GM12878 (cell line): ENCODE data around the gene PHF8. TPM values are rescaled to one million over a fixed set of nuclear protein-coding genes. Genes with fewer than 3 reads are reported as not detected.

Experiments used
- ATAC-seq: fragments of 200-7000 bp; cut with Tn5 transposase; 3 replicates; pipeline ENCODE4 v1.9.1; 2020; ENCODE audit warnings: mild to moderate bottlenecking, moderate library complexity
- BruUV-seq: library from RNA; stranded (reverse); fragments of 400-500 nt; replicated peaks from 2 replicates; lab custom pipeline; 2021; lab: Mats Ljungman, UMichigan
- CTCF ChIA-PET: fragments of 300-600 bp; sonication (Branson Sonifier 250); formaldehyde crosslinking; extraction: SDS; loops from one replicate; lab custom pipeline; 2021; ENCODE audit warnings: inconsistent platforms; lab: Yijun Ruan, JAX
- POLR2A ChIA-PET: fragments of 350-600 bp; formaldehyde crosslinking; extraction: SDS; loops from one replicate; lab custom pipeline; 2021; ENCODE audit warnings: inconsistent platforms; lab: Charles Lee
- RAD21 ChIA-PET: fragments of 300-600 bp; sonication (Branson Sonifier 250); formaldehyde crosslinking; loops from one replicate; lab custom pipeline; 2023; ENCODE audit warnings: antibody characterized with exemption; ENCODE audit not compliant: unreplicated experiment; lab: Charles Lee
- SMC1A ChIA-PET: fragments of 300-600 bp; sonication (Branson Sonifier 250); formaldehyde crosslinking; loops from one replicate; lab custom pipeline; 2023; ENCODE audit not compliant: unreplicated experiment, uncharacterized antibody; lab: Charles Lee
- DNase-seq: peaks from one replicate; pipeline ENCODE4 v3.0.0-alpha.2; 2011; ENCODE audit warnings: low read depth, low spot score
- FAIRE-seq: peaks from 3 replicates; lab custom pipeline; 2011; peaks lifted over from hg19 to GRCh38; lab: Jason Lieb, UNC
- H2AFZ ChIP-seq: 2 replicates; pipeline ENCODE4 v1.6.0; 2011; ENCODE audit warnings: low read depth, low read length, control low read depth; ENCODE audit not compliant: control insufficient read depth
- H3K27ac ChIP-seq: 2 replicates; pipeline ENCODE4 v1.5.1; 2011; ENCODE audit warnings: control low read depth; ENCODE audit not compliant: control insufficient read depth, insufficient read depth
- H3K27me3 ChIP-seq, 2 experiments: replicated peaks in 1 of 2; 2 replicates each; pipeline versions ENCODE4 v1.6.0 to v1.6.1; 2011; ENCODE audit warnings: low read length in 1 of 2; ENCODE audit not compliant: control insufficient read depth in 2 of 2, insufficient read depth in 2 of 2
- H3K36me3 ChIP-seq, 2 experiments: 2 replicates each; pipeline ENCODE4 v1.5.1; 2011; ENCODE audit warnings: low read length in 1 of 2; ENCODE audit not compliant: control insufficient read depth in 2 of 2, insufficient read depth in 2 of 2
- H3K4me1 ChIP-seq: 2 replicates; pipeline ENCODE4 v1.6.1; 2011; ENCODE audit warnings: mild to moderate bottlenecking, low read length, moderate library complexity, mixed read lengths; ENCODE audit not compliant: control insufficient read depth, insufficient read depth
- H3K4me2 ChIP-seq: 2 replicates; pipeline ENCODE4 v1.6.0; 2011; ENCODE audit warnings: control low read depth; ENCODE audit not compliant: control insufficient read depth, insufficient read depth
- H3K4me3 ChIP-seq: fragments of 200-600 bp; sonication (generic); 2 replicates; pipeline ENCODE4 v1.5.1; 2016
- H3K79me2 ChIP-seq: 2 replicates; pipeline ENCODE4 v1.6.0; 2011; ENCODE audit warnings: low read length; ENCODE audit not compliant: control insufficient read depth, insufficient read depth
- H3K9ac ChIP-seq: 2 replicates; pipeline ENCODE4 v1.8.0; 2011; ENCODE audit warnings: low read length, control low read depth, mixed read lengths; ENCODE audit not compliant: control insufficient read depth, insufficient read depth
- H3K9me3 ChIP-seq: replicated peaks from 3 replicates; pipeline ENCODE4 v1.5.1; 2011; ENCODE audit warnings: mild to moderate bottlenecking, low read length; ENCODE audit not compliant: control insufficient read depth, insufficient read depth
- H4K20me1 ChIP-seq: 2 replicates; pipeline ENCODE4 v1.6.0; 2011; ENCODE audit not compliant: control insufficient read depth, insufficient read depth
- CBX3 ChIP-seq: fragments of 200-600 bp; sonication (generic); IDR thresholded peaks from 2 replicates; pipeline ENCODE4 v1.6.1; 2016; ENCODE audit warnings: low read depth, borderline replicate concordance
- DPF2 ChIP-seq: fragments of 450-650 bp; IDR thresholded peaks from 2 replicates; pipeline ENCODE4 v1.6.1; 2017; ENCODE audit warnings: mild to moderate bottlenecking
- JUNB ChIP-seq: IDR thresholded peaks from 2 replicates; pipeline ENCODE4 v1.6.1; 2016; ENCODE audit warnings: antibody characterized with exemption, mild to moderate bottlenecking
- PML ChIP-seq: IDR thresholded peaks from 2 replicates; pipeline ENCODE4 v1.6.1; 2012; ENCODE audit warnings: low read length, inconsistent platforms
- RFX5 ChIP-seq: IDR thresholded peaks from 2 replicates; pipeline ENCODE4 v1.6.1; 2011; ENCODE audit warnings: low read depth, low read length, improper control_type of control experiment
- TAF1 ChIP-seq: IDR thresholded peaks from 2 replicates; pipeline ENCODE4 v1.6.1; 2011; ENCODE audit warnings: mild to moderate bottlenecking, low read depth, low read length, borderline replicate concordance
- ZNF384 ChIP-seq: IDR thresholded peaks from 2 replicates; pipeline ENCODE4 v1.6.1; 2012; ENCODE audit warnings: low read depth, mild to moderate bottlenecking, low read length, improper control_type of control experiment, borderline replicate concordance
- WGBS: methylation state at CpG from one replicate; pipeline ENCODE4 v1.1.6; 2016; ENCODE audit warnings: low lambda C conversion rate; ENCODE audit not compliant: insufficient replicate concordance, insufficient coverage; ENCODE audit errors: missing lambda C conversion rate; 5-methylcytosine and 5-hydroxymethylcytosine counted together
- in situ Hi-C: fragments of 300-500 bp; cut with MboI; formaldehyde crosslinking; loops from 9 replicates; pipeline ENCODE4 v1.14.3; 2018; ENCODE audit warnings: mixed read lengths
- intact Hi-C: fragments of 100-400 bp; cut with micrococcal nuclease; formaldehyde crosslinking; loops from one replicate; pipeline ENCODE4 v1.14.2; 2022; ENCODE audit not compliant: unreplicated experiment
- polyA plus RNA-seq, 11 experiments: library from polyadenylated mRNA; depleted of rRNA in 4 of 11; unstranded in 6 of 11; stranded (reverse) in 5 of 11; fragments of >200 nt; fragmentation: Nextera tagmentation in 4 of 11; fragmentation: Illumina TruSeq in 1 of 11; extraction: Ambion mirVana in 4 of 11; extraction: Trizol in 1 of 11; gene quantifications; 1 replicate in 1 of 11; 2 replicates in 10 of 11; pipeline versions ENCODE4 v1.2.1 to v1.2.3, GENCODE V29; 2011 to 2016; ENCODE audit warnings: inconsistent platforms in 2 of 11, missing spikeins in 2 of 11, low read depth in 1 of 11
- total RNA-seq, 4 experiments: library from RNA; depleted of rRNA in 3 of 4; stranded (reverse); fragments of >200 nt in 3 of 4; fragmentation: Illumina TruSeq in 1 of 4; extraction: Trizol in 1 of 4; gene quantifications; 2 replicates each; pipeline versions ENCODE4 v1.2.1 to v1.2.3, GENCODE V29; 2013 to 2021
- TF ChIP-seq, protein P1 (sequence below): fragments of 450-650 bp; IDR thresholded peaks from 2 replicates; pipeline ENCODE4 v1.6.1; 2018; ENCODE audit warnings: mild to moderate bottlenecking, low read depth, moderate library complexity; ENCODE audit not compliant: partially characterized antibody
- TF ChIP-seq, protein P2 (sequence below): IDR thresholded peaks from 2 replicates; pipeline ENCODE4 v1.6.1; 2011; ENCODE audit warnings: borderline replicate concordance, low read depth, mild to moderate bottlenecking, moderate library complexity, low read length; ENCODE audit not compliant: insufficient read depth, poor library complexity, severe bottlenecking
- TF ChIP-seq, protein P3 (sequence below): IDR thresholded peaks from 2 replicates; pipeline ENCODE4 v1.6.1; 2012; ENCODE audit warnings: low read depth, low read length, improper control_type of control experiment

The PHF8 gene
- total and polyA plus RNA-seq, 10 of the 15 experiments (the other 5 are each of a cell fraction or from before 2014, with no cell fraction given): 2.4 to 23.7 (median 12.7) TPM

DNA sequence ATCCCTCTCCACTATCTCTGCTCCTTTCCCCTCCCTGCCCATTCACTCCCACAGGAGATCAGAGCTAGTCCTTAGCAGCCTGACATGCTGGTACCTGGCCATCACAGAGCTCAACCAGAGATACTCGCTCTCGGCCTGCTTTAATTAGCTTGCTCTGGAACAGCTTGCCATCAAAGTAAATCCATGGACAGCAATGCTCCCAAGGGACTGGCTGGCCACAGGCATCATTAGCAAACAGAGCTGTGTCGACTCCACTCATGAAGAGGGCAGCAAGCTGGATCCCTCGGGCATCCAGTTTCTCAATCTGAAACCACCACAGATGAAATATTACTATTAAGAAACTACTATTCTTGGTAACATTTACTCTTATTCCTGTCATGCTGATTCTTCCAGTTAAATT, 43.4 kb upstream of the PHF8 start:
- ChIA-PET POLR2A (no interaction called here), CTCF (interaction anchor here (1.1 kb wide), 1 partner anchor 16 kb away, joined by 3 read pairs; no protein-coding TSS in a partner anchor), RAD21 (interaction anchor here (0.6 kb wide), 1 partner anchor 29 kb away, joined by 3 read pairs; no protein-coding TSS in a partner anchor), SMC1A (no interaction called here)
- Histone ChIP-seq H3K4me1 (no peaks in the 10 kb centered on the region), H3K79me2 (no peaks in the 10 kb centered on the region), H3K27me3 (no peaks in the 10 kb centered on the region), H3K9ac (no peak overlapping the region), H3K4me3 (no peak overlapping the region), H3K9me3 (no peaks in the 10 kb centered on the region), H4K20me1 (no peaks in the 10 kb centered on the region), H3K4me2 (no peak overlapping the region), H3K36me3 (no peaks in the 10 kb centered on the region), H2AFZ (no peak overlapping the region), H3K27ac (no peak overlapping the region)
- ATAC-seq (no peak), DNase-seq (no peak), FAIRE-seq (no peak)
- no TSS peak for BruUV-seq
- intact Hi-C loops (no loop called here), in situ Hi-C loops (no loop called here)
- TF ChIP-seq CBX3 (no peak), PML (no peak), DPF2 (no peak), ZNF384 (no peak), JUNB (no peak), RFX5 (no peak), TAF1 (no peak)
- TF ChIP-seq, protein P1, sequence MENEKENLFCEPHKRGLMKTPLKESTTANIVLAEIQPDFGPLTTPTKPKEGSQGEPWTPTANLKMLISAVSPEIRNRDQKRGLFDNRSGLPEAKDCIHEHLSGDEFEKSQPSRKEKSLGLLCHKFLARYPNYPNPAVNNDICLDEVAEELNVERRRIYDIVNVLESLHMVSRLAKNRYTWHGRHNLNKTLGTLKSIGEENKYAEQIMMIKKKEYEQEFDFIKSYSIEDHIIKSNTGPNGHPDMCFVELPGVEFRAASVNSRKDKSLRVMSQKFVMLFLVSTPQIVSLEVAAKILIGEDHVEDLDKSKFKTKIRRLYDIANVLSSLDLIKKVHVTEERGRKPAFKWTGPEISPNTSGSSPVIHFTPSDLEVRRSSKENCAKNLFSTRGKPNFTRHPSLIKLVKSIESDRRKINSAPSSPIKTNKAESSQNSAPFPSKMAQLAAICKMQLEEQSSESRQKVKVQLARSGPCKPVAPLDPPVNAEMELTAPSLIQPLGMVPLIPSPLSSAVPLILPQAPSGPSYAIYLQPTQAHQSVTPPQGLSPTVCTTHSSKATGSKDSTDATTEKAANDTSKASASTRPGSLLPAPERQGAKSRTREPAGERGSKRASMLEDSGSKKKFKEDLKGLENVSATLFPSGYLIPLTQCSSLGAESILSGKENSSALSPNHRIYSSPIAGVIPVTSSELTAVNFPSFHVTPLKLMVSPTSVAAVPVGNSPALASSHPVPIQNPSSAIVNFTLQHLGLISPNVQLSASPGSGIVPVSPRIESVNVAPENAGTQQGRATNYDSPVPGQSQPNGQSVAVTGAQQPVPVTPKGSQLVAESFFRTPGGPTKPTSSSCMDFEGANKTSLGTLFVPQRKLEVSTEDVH: no peak
- TF ChIP-seq, protein P2, sequence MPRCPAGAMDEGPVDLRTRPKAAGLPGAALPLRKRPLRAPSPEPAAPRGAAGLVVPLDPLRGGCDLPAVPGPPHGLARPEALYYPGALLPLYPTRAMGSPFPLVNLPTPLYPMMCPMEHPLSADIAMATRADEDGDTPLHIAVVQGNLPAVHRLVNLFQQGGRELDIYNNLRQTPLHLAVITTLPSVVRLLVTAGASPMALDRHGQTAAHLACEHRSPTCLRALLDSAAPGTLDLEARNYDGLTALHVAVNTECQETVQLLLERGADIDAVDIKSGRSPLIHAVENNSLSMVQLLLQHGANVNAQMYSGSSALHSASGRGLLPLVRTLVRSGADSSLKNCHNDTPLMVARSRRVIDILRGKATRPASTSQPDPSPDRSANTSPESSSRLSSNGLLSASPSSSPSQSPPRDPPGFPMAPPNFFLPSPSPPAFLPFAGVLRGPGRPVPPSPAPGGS: no peak
- TF ChIP-seq, protein P3, sequence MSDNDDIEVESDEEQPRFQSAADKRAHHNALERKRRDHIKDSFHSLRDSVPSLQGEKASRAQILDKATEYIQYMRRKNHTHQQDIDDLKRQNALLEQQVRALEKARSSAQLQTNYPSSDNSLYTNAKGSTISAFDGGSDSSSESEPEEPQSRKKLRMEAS: no peak
- WGBS: 43% methylated on average over 4 of the region's 4 CpGs
